ENCODE measurements around the gene SNTA1.

The SNTA1 gene

GRCh38 chr20:33463332-33464101, 20.0 kb upstream of the SNTA1 start:
- Histone ChIP-seq H3K27me3 (ENCODE audit: low read length) (no peaks in the 10 kb centered on the region), H2AFZ (ENCODE audit: low read depth, low read length, severe bottlenecking) (no peak overlapping the region), H3K79me2 (ENCODE audit: insufficient read depth, low read length) (no peaks in the 10 kb centered on the region), H3K4me2 (ENCODE audit: low read depth, low read length, poor library complexity, severe bottlenecking) (no peak overlapping the region), H4K20me1 (ENCODE audit: low read depth, low read length) (no peaks in the 10 kb centered on the region), H3K9me3 (ENCODE audit: insufficient read depth, low read length) (no peaks in the 10 kb centered on the region), H3K4me3 (ENCODE audit: insufficient read depth, low read length, poor library complexity, severe bottlenecking) (no peak overlapping the region), H3K9me2 (replicated peaks; ENCODE audit: insufficient read depth, low read length) (no peaks in the 10 kb centered on the region), H3K27ac (ENCODE audit: low read depth, low read length) (no peak overlapping the region), H3K9ac (ENCODE audit: low read length) (no peak overlapping the region), H3F3A (ENCODE audit: insufficient read depth) (no peaks in the 10 kb centered on the region), H3K36me3 (ENCODE audit: low read length) (no peaks in the 10 kb centered on the region)
- TF ChIP-seq CTCF (IDR thresholded peaks at IDR 0.05; ENCODE audit: insufficient read depth, low read length, poor library complexity, severe bottlenecking) (no peak), EZH2phosphoT487 (conservative IDR thresholded peaks at IDR 0.05; ENCODE audit: low read length) (no peak)

- TF ChIP-seq EZH2phosphoT487 (conservative IDR thresholded peaks at IDR 0.05; ENCODE audit: low read length) (no peak), CTCF (IDR thresholded peaks at IDR 0.05; ENCODE audit: insufficient read depth, low read length, poor library complexity, severe bottlenecking) (no peak)
- Histone ChIP-seq H3K27me3 (ENCODE audit: low read length) (no peaks in the 10 kb centered on the region), H3K36me3 (ENCODE audit: low read length) (no peaks in the 10 kb centered on the region), H2AFZ (ENCODE audit: low read depth, low read length, severe bottlenecking) (no peak overlapping the region), H3K4me2 (ENCODE audit: low read depth, low read length, poor library complexity, severe bottlenecking) (no peak overlapping the region), H3K9me2 (replicated peaks; ENCODE audit: insufficient read depth, low read length) (no peaks in the 10 kb centered on the region), H3K9me3 (ENCODE audit: insufficient read depth, low read length) (no peaks in the 10 kb centered on the region), H3K4me3 (ENCODE audit: insufficient read depth, low read length, poor library complexity, severe bottlenecking) (no peak overlapping the region), H3K9ac (ENCODE audit: low read length) (no peak overlapping the region), H3F3A (ENCODE audit: insufficient read depth) (no peaks in the 10 kb centered on the region), H4K20me1 (ENCODE audit: low read depth, low read length) (no peaks in the 10 kb centered on the region), H3K27ac (ENCODE audit: low read depth, low read length) (no peak overlapping the region), H3K79me2 (ENCODE audit: insufficient read depth, low read length) (no peaks in the 10 kb centered on the region)
Measured at GRCh38 chr20:33460711-33461110, 17.1 kb upstream of the SNTA1 start.

GRCh38 chr20:33459599-33459998, 16.0 kb upstream of the SNTA1 start:
- H4K20me1 ChIP-seq (ENCODE audit: low read depth, low read length) = no peaks in the 10 kb centered on the region
- TF ChIP-seq EZH2phosphoT487 (conservative IDR thresholded peaks at IDR 0.05; ENCODE audit: low read length) (no peak), CTCF (IDR thresholded peaks at IDR 0.05; ENCODE audit: insufficient read depth, low read length, poor library complexity, severe bottlenecking) (no peak)
- no peaks in the 10 kb centered on the region for H3K9me2 ChIP-seq (replicated peaks; ENCODE audit: insufficient read depth, low read length)
- no peak overlapping the region for H3K4me2 ChIP-seq (ENCODE audit: low read depth, low read length, poor library complexity, severe bottlenecking)
- H3K36me3 ChIP-seq (ENCODE audit: low read length) = no peaks in the 10 kb centered on the region
- no peaks in the 10 kb centered on the region for H3K9me3 ChIP-seq (ENCODE audit: insufficient read depth, low read length)
- no peaks in the 10 kb centered on the region for H3K79me2 ChIP-seq (ENCODE audit: insufficient read depth, low read length)
- H3F3A ChIP-seq (ENCODE audit: insufficient read depth) = no peaks in the 10 kb centered on the region
- no peak overlapping the region for H2AFZ ChIP-seq (ENCODE audit: low read depth, low read length, severe bottlenecking)
- no peak overlapping the region for H3K27ac ChIP-seq (ENCODE audit: low read depth, low read length)
- no peaks in the 10 kb centered on the region for H3K27me3 ChIP-seq (ENCODE audit: low read length)
- no peak overlapping the region for H3K9ac ChIP-seq (ENCODE audit: low read length)
- H3K4me3 ChIP-seq (ENCODE audit: insufficient read depth, low read length, poor library complexity, severe bottlenecking) = no peak overlapping the region
